ENCODE data around the gene ZBTB7C. TPM values are rescaled to one million over a fixed set of nuclear protein-coding genes. Genes with fewer than 3 reads are reported as not detected.

The ZBTB7C gene
- total RNA-seq, 1 donor from 2014 or later = 0.11 TPM

DNA sequence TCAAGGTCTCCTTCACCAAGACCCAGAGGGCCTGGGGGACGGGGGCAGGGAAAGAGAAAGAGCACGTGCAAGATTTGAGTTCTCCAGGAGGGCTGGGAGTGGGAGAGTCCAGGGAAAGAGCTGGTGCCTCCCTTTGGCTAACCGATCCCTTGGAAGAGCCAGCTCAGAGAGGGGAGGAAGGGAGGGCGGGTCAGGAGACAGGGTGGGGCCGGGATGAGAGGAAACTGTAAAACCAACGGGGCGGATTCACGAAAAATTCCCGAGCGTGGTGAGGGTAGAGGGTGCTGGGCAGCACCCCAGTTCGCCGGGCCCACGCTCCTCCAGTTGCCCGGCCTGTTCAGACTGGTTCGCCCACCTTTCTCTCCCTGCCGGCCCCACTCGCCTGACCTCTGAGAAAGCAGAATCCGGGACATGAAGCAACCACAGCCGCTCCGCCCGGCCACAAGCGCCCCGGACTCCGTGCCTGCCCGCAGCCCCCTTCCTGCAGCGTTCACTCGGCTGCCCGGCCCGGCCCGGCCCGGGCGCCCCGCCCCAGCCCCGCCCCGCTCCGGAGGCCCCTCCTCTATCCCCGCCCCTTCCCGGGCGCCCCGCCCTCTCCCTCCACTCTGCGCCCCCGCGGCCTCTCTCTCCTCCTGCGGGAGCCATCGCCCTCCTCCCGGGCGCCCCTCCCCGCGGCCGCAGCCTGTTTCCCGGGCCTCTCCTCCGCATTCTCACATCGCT lies 247.8 kb downstream of the ZBTB7C start:
- Mint-ChIP-seq H3K36me3 (ENCODE audit: unreplicated experiment) (no peaks in the 10 kb centered on the region), H3K27me3 (ENCODE audit: unreplicated experiment) (peaks cover 22% of the 10 kb centered on the region), H3K9me3 (ENCODE audit: unreplicated experiment) (no peaks in the 10 kb centered on the region), H3K4me1 (ENCODE audit: unreplicated experiment) (peaks cover 6% of the 10 kb centered on the region), H3K4me3 (ENCODE audit: unreplicated experiment) (peak overlapping the region; percentile 73), H3K27ac (ENCODE audit: unreplicated experiment) (peak overlapping the region; percentile 60)
- TF ChIP-seq, protein P1, sequence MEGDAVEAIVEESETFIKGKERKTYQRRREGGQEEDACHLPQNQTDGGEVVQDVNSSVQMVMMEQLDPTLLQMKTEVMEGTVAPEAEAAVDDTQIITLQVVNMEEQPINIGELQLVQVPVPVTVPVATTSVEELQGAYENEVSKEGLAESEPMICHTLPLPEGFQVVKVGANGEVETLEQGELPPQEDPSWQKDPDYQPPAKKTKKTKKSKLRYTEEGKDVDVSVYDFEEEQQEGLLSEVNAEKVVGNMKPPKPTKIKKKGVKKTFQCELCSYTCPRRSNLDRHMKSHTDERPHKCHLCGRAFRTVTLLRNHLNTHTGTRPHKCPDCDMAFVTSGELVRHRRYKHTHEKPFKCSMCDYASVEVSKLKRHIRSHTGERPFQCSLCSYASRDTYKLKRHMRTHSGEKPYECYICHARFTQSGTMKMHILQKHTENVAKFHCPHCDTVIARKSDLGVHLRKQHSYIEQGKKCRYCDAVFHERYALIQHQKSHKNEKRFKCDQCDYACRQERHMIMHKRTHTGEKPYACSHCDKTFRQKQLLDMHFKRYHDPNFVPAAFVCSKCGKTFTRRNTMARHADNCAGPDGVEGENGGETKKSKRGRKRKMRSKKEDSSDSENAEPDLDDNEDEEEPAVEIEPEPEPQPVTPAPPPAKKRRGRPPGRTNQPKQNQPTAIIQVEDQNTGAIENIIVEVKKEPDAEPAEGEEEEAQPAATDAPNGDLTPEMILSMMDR (IDR thresholded peaks at IDR 0.05) = no peak
- peak; percentile 95 for DNase-seq (ENCODE audit: extremely low spot score, unreplicated experiment)

DNA sequence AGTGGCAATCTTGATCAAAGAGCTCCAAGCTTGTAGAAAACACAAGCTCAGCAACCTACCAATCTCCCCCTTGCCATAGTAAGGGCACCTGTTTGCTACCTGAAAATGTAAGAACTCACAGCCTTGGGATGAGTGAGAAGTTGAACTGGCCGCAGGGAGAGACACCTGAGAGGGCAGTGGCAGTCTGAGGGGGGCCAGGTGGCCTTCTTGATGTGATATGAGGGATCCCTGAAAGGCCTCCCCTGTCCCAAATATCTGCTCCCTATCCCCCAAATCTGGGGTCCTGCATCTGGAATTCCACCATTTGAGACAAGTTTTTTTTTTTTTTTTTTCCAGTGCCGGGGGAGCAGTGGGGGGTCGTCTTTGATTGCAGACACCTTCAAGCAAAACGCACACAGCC lies 248.6 kb downstream of the ZBTB7C start:
- peaks cover 25% of the 10 kb centered on the region for H3K27me3 Mint-ChIP-seq (ENCODE audit: unreplicated experiment)
- peak overlapping the region; percentile 60 for H3K27ac Mint-ChIP-seq (ENCODE audit: unreplicated experiment)
- peaks cover 6% of the 10 kb centered on the region for H3K4me1 Mint-ChIP-seq (ENCODE audit: unreplicated experiment)

DNA sequence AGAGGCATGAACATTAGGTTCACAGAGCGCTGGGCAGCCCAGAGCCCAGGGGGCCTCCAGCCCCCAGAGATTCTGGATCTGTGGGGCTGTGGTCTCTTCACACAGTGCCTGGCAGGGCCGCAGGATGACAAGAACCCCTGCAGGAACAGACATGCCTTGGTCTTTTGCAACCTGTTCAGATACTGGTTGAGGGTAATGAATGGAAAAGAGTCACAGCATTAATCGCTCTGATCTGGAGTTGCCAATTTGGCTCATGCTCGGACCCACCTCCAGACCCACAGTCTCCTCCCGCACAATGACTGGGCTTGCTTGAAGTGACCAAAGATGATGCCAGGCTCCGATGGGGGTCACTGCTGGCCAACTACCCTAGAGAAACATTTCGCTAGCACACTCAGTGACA lies 249.4 kb downstream of the ZBTB7C start:
- no peaks in the 10 kb centered on the region for H3K36me3 Mint-ChIP-seq (ENCODE audit: unreplicated experiment)
- TF ChIP-seq, protein P1 (IDR thresholded peaks at IDR 0.05) = no peak
- no peak overlapping the region for H3K27ac Mint-ChIP-seq (ENCODE audit: unreplicated experiment)
- peaks cover 19% of the 10 kb centered on the region for H3K27me3 Mint-ChIP-seq (ENCODE audit: unreplicated experiment)
- no peaks in the 10 kb centered on the region for H3K9me3 Mint-ChIP-seq (ENCODE audit: unreplicated experiment)
- no peak overlapping the region for H3K4me3 Mint-ChIP-seq (ENCODE audit: unreplicated experiment)
- peaks cover 6% of the 10 kb centered on the region for H3K4me1 Mint-ChIP-seq (ENCODE audit: unreplicated experiment)
- no peak for DNase-seq (ENCODE audit: extremely low spot score, unreplicated experiment)

More for the DNA sequence above, 248.6 kb downstream of the ZBTB7C start:
- Mint-ChIP-seq H3K4me3 (ENCODE audit: unreplicated experiment) (peak overlapping the region; percentile 73), H3K9me3 (ENCODE audit: unreplicated experiment) (no peaks in the 10 kb centered on the region), H3K36me3 (ENCODE audit: unreplicated experiment) (no peaks in the 10 kb centered on the region)
- TF ChIP-seq, protein P1 (IDR thresholded peaks at IDR 0.05) = no peak
- no peak for DNase-seq (ENCODE audit: extremely low spot score, unreplicated experiment)

GRCh38 chr18:48158721-48159120 lies 250.5 kb downstream of the ZBTB7C start:
- TF ChIP-seq, protein P1 (IDR thresholded peaks at IDR 0.05) = no peak
- H3K4me1 Mint-ChIP-seq (ENCODE audit: unreplicated experiment) = peaks cover 6% of the 10 kb centered on the region
- H3K27me3 Mint-ChIP-seq (ENCODE audit: unreplicated experiment) = peaks cover 23% of the 10 kb centered on the region
- H3K4me3 Mint-ChIP-seq (ENCODE audit: unreplicated experiment) = no peak overlapping the region
- no peak overlapping the region for H3K27ac Mint-ChIP-seq (ENCODE audit: unreplicated experiment)
- no peak for DNase-seq (ENCODE audit: extremely low spot score, unreplicated experiment)
- no peaks in the 10 kb centered on the region for H3K36me3 Mint-ChIP-seq (ENCODE audit: unreplicated experiment)
- no peaks in the 10 kb centered on the region for H3K9me3 Mint-ChIP-seq (ENCODE audit: unreplicated experiment)

GRCh38 chr18:48157956-48158355 lies 251.2 kb downstream of the ZBTB7C start:
- H3K9me3 Mint-ChIP-seq (ENCODE audit: unreplicated experiment) = no peaks in the 10 kb centered on the region
- no peak for DNase-seq (ENCODE audit: extremely low spot score, unreplicated experiment)
- peaks cover 6% of the 10 kb centered on the region for H3K4me1 Mint-ChIP-seq (ENCODE audit: unreplicated experiment)
- no peak overlapping the region for H3K27ac Mint-ChIP-seq (ENCODE audit: unreplicated experiment)
- H3K27me3 Mint-ChIP-seq (ENCODE audit: unreplicated experiment) = peaks cover 24% of the 10 kb centered on the region
- no peaks in the 10 kb centered on the region for H3K36me3 Mint-ChIP-seq (ENCODE audit: unreplicated experiment)
- TF ChIP-seq, protein P1 (IDR thresholded peaks at IDR 0.05) = no peak
- H3K4me3 Mint-ChIP-seq (ENCODE audit: unreplicated experiment) = no peak overlapping the region

All from osteocyte (in vitro differentiated cells).